ENCODE data around the gene ZP1. TPM values are rescaled to one million over a fixed set of nuclear protein-coding genes. Genes with fewer than 3 reads are reported as not detected.

The ZP1 gene
- total and polyA plus RNA-seq, 2 experiments from 2014 or later, result not detected

DNA sequence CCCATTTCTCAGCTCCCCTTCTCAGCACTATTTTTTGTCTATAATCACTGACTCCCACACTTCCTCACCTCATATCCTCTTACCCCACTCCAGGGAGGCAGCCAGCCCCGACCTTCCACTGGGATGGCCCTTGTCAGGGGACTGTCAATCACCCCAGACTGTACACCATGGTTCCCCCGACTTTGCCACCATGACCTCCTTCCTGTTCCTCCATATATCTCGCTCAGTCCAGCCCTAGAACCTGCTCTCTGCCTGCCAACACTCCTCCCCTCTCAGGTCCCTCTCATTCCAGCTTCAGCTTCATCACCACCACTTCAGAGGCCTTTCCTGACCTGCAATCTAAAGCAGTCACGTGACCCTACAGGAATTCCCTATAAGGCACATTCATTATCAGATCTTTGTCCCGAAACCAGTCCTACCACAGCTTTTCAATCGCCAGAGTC is 22.5 kb downstream of the ZP1 start:
- H3K9me2 ChIP-seq (ENCODE audit: insufficient read depth), result no peaks in the 10 kb centered on the region
- H3K27me3 ChIP-seq (ENCODE audit: insufficient read depth), result no peaks in the 10 kb centered on the region
- H3K4me1 ChIP-seq (ENCODE audit: insufficient read depth), result no peaks in the 10 kb centered on the region
- H3K4me3 ChIP-seq, result no peak overlapping the region
- H3K4me1 Mint-ChIP-seq, result no peaks in the 10 kb centered on the region
- no peak overlapping the region for H3K4me3 Mint-ChIP-seq
- H3K79me2 ChIP-seq (replicated peaks; ENCODE audit: insufficient read depth), result no peaks in the 10 kb centered on the region
- H2AFZ ChIP-seq, result no peak overlapping the region
- H3K4me2 ChIP-seq, result no peak overlapping the region
- H3K27ac Mint-ChIP-seq, result peak overlapping the region; percentile 3; the same call in 1 of the 2 replicates
- no peaks in the 10 kb centered on the region for H3K9me3 Mint-ChIP-seq
- 0 out of 2 replicates have a peak overlapping the region, but pooled peaks have one; percentile 19 for H3K27ac ChIP-seq (ENCODE audit: low read depth)
- no peaks in the 10 kb centered on the region for H3F3A ChIP-seq (replicated peaks; ENCODE audit: low read depth)
- peaks cover 28% of the 10 kb centered on the region for H3K36me3 Mint-ChIP-seq (ENCODE audit: low read depth)
- DNase-seq (ENCODE audit: low spot score) (no peak), ATAC-seq (no peak)
- H3K27me3 Mint-ChIP-seq (ENCODE audit: insufficient read depth, low read depth, poor library complexity), result peaks cover 8% of the 10 kb centered on the region
- peaks cover 13% of the 10 kb centered on the region for H3K36me3 ChIP-seq (ENCODE audit: insufficient read depth)
- TF ChIP-seq CTCF (conservative IDR thresholded peaks at IDR 0.05; ENCODE audit: low read depth in 2 of 2), result no peak
- no peak for TF ChIP-seq EZH2 (IDR thresholded peaks at IDR 0.05; ENCODE audit: low read depth, unreplicated experiment)
- TF ChIP-seq POLR2AphosphoS5 (IDR thresholded peaks at IDR 0.05; ENCODE audit: low read depth), result no peak
- TF ChIP-seq EZH2phosphoT487 (IDR thresholded peaks at IDR 0.05; ENCODE audit: unreplicated experiment), result no peak
- no peak for TF ChIP-seq ZNF114 (CRISPR knock-in tag; IDR thresholded peaks at IDR 0.05)
- no peak for TF ChIP-seq REST (IDR thresholded peaks at IDR 0.05; ENCODE audit: unreplicated experiment)
- TF ChIP-seq CREB1 (CRISPR knock-in tag; IDR thresholded peaks at IDR 0.05; ENCODE audit: low read depth), result no peak
- TF ChIP-seq STAT1 (IDR thresholded peaks at IDR 0.05; ENCODE audit: unreplicated experiment), result no peak
- no peak for TF ChIP-seq ETS1 (IDR thresholded peaks at IDR 0.05)
- TF ChIP-seq NANOG (IDR thresholded peaks at IDR 0.05; ENCODE audit: borderline replicate concordance), result no peak
- TF ChIP-seq, protein P1, sequence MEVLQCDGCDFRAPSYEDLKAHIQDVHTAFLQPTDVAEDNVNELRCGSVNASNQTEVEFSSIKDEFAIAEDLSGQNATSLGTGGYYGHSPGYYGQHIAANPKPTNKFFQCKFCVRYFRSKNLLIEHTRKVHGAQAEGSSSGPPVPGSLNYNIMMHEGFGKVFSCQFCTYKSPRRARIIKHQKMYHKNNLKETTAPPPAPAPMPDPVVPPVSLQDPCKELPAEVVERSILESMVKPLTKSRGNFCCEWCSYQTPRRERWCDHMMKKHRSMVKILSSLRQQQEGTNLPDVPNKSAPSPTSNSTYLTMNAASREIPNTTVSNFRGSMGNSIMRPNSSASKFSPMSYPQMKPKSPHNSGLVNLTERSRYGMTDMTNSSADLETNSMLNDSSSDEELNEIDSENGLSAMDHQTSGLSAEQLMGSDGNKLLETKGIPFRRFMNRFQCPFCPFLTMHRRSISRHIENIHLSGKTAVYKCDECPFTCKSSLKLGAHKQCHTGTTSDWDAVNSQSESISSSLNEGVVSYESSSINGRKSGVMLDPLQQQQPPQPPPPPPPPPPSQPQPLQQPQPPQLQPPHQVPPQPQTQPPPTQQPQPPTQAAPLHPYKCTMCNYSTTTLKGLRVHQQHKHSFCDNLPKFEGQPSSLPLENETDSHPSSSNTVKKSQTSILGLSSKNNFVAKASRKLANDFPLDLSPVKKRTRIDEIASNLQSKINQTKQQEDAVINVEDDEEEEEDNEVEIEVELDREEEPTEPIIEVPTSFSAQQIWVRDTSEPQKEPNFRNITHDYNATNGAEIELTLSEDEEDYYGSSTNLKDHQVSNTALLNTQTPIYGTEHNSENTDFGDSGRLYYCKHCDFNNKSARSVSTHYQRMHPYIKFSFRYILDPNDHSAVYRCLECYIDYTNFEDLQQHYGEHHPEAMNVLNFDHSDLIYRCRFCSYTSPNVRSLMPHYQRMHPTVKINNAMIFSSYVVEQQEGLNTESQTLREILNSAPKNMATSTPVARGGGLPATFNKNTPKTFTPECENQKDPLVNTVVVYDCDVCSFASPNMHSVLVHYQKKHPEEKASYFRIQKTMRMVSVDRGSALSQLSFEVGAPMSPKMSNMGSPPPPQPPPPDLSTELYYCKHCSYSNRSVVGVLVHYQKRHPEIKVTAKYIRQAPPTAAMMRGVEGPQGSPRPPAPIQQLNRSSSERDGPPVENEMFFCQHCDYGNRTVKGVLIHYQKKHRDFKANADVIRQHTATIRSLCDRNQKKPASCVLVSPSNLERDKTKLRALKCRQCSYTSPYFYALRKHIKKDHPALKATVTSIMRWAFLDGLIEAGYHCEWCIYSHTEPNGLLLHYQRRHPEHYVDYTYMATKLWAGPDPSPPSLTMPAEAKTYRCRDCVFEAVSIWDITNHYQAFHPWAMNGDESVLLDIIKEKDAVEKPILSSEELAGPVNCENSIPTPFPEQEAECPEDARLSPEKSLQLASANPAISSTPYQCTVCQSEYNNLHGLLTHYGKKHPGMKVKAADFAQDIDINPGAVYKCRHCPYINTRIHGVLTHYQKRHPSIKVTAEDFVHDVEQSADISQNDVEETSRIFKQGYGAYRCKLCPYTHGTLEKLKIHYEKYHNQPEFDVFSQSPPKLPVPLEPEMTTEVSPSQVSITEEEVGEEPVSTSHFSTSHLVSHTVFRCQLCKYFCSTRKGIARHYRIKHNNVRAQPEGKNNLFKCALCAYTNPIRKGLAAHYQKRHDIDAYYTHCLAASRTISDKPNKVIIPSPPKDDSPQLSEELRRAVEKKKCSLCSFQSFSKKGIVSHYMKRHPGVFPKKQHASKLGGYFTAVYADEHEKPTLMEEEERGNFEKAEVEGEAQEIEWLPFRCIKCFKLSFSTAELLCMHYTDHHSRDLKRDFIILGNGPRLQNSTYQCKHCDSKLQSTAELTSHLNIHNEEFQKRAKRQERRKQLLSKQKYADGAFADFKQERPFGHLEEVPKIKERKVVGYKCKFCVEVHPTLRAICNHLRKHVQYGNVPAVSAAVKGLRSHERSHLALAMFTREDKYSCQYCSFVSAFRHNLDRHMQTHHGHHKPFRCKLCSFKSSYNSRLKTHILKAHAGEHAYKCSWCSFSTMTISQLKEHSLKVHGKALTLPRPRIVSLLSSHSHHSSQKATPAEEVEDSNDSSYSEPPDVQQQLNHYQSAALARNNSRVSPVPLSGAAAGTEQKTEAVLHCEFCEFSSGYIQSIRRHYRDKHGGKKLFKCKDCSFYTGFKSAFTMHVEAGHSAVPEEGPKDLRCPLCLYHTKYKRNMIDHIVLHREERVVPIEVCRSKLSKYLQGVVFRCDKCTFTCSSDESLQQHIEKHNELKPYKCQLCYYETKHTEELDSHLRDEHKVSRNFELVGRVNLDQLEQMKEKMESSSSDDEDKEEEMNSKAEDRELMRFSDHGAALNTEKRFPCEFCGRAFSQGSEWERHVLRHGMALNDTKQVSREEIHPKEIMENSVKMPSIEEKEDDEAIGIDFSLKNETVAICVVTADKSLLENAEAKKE (CRISPR knock-in tag; IDR thresholded peaks at IDR 0.05), result no peak
- H4K20me1 ChIP-seq (replicated peaks; ENCODE audit: insufficient read depth), result peaks cover 4% of the 10 kb centered on the region

Data from GM23338 (cell line).